ENCODE measurements around the gene CD2AP.
"Not testable (repeated sequence)": the region's sequence is repeated elsewhere in the genome, so short reads cannot be mapped to it uniquely, and the experiment has no call there.

CD2AP gene

GRCh38 chr6:47502920-47503319 is 25.3 kb downstream of the CD2AP start:
- no peak for DNase-seq

GRCh38 chr6:47509937-47510336 is 32.3 kb downstream of the CD2AP start:
- DNase-seq = no peak

DNA sequence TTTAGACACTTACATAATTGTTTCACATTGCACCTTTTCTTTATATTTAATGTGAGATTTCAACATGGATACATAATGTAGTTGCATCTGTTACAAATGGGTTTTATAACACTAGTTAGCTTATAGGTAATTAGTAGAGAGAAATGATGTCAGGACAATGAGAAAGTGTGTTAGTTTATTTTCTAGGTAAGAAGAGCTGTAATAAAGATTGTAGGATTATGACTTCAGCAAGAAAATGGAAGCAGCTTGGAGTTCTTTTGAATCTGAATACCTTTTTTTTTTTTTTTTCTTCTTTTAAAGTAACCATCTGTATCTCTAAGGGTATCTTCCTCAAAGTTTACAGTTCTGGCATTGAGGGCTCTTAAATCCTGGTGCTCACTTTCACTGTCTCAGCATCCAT is 35.3 kb downstream of the CD2AP start:
- no peak for DNase-seq

- no peak for DNase-seq
Measured at GRCh38 chr6:47519279-47519678, 41.7 kb downstream of the CD2AP start.

DNA sequence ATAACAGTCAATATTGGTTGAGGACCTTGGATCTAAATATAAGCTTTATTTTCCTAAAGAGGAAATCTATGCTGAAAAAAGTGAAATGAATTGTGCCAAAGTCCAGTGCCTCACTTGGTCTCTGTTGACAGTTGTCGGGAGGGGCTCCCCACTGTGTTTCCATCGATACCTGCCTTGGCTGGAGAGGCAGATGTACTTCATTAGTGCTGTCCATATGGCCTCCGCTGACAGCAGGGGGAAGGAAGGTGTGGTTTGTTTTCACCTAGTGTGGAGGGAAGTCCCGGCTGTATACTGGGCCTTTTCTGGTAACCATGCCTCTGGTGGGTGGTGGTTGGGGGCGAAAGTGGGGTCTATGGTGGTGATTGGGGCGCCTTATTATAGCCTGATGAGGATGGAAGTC is 42.7 kb downstream of the CD2AP start:
- DNase-seq = no peak

DNA sequence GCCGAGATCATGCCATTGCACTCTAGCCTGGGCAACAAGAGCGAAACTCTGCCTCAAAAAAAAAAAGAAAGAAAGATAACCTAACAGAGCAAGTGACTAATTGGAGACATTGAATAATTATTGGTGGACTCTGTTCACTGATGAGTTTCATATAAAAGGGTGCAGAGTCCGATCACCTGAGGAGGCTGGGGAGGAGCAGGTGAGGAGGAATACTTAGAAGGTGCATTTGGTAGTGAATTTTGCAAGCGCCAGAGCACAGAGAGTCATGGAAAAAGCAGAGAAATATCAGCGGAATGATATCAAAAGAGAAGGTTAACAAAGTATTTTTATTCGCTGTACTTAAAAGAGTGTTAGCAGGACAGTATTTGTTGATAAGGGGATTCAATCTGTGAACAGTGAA is 44.4 kb downstream of the CD2AP start:
- DNase-seq = no peak

GRCh38 chr6:47524136-47524845 is 46.7 kb downstream of the CD2AP start:
- no peak for DNase-seq

- DNase-seq = no peak
Measured at GRCh38 chr6:47525330-47526057, 47.9 kb downstream of the CD2AP start.

DNA sequence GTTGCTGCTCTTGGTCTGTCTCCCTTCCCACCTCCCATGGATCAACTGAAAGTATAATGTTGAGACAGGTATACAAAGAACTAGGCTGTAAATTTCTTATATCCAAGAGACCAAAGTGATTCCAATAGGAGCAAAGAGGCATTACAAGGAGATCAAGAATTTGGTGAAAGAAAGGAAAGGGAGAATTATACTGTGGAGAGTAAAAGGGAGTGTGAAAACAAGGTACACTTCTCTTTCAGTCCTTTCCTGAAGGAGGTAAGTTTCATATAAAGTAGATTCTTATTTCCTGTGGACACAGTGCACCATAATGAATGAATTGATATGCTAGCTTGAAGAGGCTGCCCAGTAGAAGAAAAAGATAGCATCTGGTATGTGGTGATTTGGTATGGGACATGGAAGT is 49.7 kb downstream of the CD2AP start:
- no peak for DNase-seq

DNA sequence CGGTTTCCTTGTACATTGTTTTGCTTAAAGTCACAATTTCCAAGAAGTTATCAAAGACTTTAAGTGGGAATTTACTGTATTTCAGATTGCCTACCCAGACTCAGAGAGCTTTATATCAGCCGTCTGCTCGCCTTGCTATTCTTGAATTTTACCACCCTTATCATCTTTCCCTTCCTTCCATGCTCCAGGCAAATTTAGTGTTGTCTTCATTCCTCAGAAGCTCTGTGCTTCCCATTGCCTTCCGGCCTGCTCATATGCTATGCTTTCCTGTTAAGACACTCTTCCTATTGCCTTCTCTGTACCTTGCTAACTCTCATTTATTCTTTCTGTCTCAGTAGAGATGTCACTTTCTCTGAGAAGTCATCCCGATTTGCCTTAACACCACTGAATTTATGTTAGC is 52.1 kb downstream of the CD2AP start:
- no peak for DNase-seq

DNA sequence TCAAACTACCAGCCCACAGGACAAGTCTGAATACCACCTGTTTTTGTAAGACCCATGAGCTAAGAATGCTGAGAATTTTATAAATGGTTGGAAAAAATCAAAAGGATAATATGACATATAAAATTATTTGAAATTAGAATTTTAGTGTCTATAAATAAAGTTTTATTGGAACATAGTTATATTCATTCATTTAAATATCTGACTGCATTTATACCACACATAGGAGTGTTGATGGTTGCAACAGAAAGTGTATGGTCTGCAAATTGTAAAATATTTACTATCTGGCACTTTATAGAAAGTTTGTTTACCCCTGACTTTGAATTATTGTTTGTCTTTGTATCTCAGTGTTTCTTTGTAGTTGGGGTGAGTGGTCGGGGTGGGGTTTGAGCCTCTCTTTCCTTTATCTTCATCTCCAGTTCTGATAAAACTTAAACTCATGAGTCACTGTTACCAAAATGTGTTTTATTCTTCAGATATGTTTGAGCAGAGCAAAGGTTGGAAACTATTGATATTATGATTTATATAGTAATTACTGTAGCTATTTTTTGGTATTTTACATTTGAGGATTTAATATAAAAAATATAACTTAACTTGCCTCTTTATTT is 55.5 kb downstream of the CD2AP start:
- DNase-seq = no peak

GRCh38 chr6:47534063-47534462 is 56.5 kb downstream of the CD2AP start:
- DNase-seq = no peak

DNA sequence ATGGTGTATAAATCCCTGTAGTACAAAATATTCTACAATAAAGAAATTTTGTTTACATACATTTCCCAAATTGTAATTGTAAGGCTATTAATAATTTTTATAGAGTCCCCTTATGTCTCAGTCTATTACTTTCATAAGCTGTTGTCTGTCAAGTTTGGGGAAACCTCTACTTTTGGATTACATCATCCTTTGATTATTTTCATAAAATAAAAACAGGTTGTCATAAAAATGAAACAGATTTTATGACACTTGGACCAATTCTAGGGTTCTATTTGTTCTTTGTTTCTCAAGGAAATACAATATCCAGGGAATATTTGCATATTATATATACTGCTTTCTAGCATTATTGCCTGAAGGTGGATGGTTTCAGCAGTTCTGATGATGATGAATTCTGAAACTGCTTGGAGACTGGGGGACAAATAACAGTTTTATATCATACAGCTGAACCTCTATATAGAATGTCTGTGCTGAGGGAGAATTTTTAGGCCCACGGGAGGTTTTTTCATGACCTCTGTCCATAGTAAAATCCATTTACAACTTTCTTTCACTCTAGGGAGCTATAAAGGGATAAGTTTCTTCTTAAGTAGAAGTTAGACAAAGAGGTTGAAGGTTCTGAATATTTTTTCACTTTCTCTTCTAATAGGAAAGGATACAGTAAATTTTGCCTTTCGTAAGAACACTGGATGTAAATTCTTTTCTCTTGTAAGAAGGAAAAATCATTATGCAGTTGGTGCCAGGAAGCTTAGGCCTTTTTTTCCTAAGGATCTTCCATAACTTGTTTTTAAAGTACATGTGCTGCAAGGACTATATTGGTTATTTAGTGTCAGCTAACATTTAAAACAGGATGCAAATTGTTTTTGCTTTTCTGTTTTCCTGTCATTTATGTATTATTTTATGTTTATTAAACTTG is 58.0 kb downstream of the CD2AP start:
- DNase-seq = no peak

- DNase-seq = no peak
Measured at GRCh38 chr6:47536816-47537401, 59.3 kb downstream of the CD2AP start.

- no peak for DNase-seq
Measured at GRCh38 chr6:47545223-47545622, 67.6 kb downstream of the CD2AP start.

- no peak for DNase-seq
Measured at GRCh38 chr6:47551670-47552069, 74.1 kb downstream of the CD2AP start.

GRCh38 chr6:47552319-47552718 is 74.7 kb downstream of the CD2AP start:
- DNase-seq = no peak

- DNase-seq = not testable (repeated sequence)
Measured at GRCh38 chr6:47553243-47553642, 75.7 kb downstream of the CD2AP start.

DNA sequence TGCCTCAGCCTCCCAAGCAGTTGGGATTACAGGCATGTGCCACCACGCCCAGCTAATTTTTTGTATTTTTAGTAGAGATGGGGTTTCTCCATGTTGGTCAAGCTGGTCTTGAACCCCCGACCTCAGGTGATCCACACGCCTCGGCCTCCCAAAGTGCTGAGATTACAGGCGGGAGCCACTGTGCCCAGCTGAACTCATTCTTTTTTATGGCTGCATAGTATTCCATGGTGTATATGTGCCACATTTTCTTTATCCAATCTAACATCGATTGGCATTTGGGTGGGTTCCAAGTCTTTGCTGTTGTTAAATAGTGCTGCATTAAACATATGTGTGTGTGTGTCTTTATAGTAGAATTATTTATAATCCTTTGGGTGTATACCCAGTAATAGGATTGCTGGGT is 78.9 kb downstream of the CD2AP start:
- not testable (repeated sequence) for DNase-seq

DNA sequence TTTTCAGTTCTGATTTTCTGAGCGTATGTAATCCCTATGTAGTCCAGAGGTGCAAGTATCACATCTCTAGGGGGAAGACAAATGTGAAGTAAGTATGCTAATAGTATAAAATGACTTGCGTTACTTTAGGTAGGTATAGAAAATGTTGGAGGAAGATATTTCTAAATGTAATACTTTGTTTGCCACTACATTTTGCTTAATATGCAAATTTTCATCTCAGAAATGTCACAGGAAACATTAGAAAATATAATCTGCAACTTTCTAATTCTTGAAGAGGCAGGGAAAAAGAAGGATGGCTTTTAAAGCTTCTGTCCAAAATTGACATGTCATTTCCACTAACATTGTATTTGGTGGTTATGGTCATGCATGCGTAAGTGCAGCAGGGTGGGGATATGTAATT is 85.6 kb downstream of the CD2AP start:
- DNase-seq = no peak

DNA sequence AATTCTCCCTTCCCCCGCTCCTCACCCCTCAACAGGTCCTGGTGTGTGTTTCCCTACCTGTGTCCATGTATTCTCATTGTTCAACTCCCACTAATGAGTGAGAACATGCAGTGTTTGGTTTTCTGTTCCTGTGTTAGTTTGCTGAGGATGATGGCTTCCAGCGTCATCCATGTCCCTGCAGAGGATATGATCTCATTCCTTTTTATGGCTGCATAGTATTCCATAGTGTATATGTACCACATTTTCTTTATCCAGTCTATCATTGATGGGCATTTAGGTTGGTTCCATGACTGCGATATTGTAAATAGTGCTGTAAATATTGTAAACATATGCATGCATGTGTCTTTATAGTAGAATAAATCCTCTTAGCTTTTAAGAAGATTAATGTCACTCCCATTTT is 89.0 kb downstream of the CD2AP start:
- DNase-seq = not testable (repeated sequence)

- no peak for DNase-seq
Measured at GRCh38 chr6:47567586-47567985, 90.0 kb downstream of the CD2AP start.

- no peak for DNase-seq
Measured at GRCh38 chr6:47571488-47571887, 93.9 kb downstream of the CD2AP start.

All from activated CD4-positive, alpha-beta T cell treated with anti-CD3 and anti-CD28 coated beads for 1 hour (primary cell).